GM12891 (cell line): ENCODE data around the gene GFI1.

ENCODE experiments used
- POLR2A ChIP-seq: IDR thresholded peaks from 2 replicates; pipeline ENCODE4 v1.6.1; 2011; ENCODE audit warnings: low read depth, low read length, control low read depth
- POLR2AphosphoS5 ChIP-seq: IDR thresholded peaks from 2 replicates; pipeline ENCODE4 v1.6.1; 2011; ENCODE audit warnings: low read depth, low read length, control low read depth

GRCh38 chr1:92425617-92426016, 61.1 kb downstream of the GFI1 start:
- TF ChIP-seq POLR2A (no peak), POLR2AphosphoS5 (no peak)
